DOHH2 (cell line): ENCODE measurements around the gene L3MBTL3.

ENCODE experiments used
- H3F3A ChIP-seq: fragments of 200-600 bp; sonication (generic), shearing (Covaris generic); 2 replicates; pipeline ENCODE4 v1.6.0; 2016; ENCODE audit warnings: antibody characterized with exemption, mild to moderate bottlenecking; ENCODE audit not compliant: control insufficient read depth, insufficient read depth
- H3K27ac ChIP-seq: fragments of 200-600 bp; sonication (generic); 2 replicates; pipeline ENCODE4 v1.5.1; 2014; ENCODE audit warnings: low read depth, mild to moderate bottlenecking, low read length, moderate library complexity
- H3K27me3 ChIP-seq: fragments of 200-600 bp; sonication (generic); 2 replicates; pipeline ENCODE4 v1.6.1; 2014; ENCODE audit warnings: mild to moderate bottlenecking, low read length, mixed read lengths; ENCODE audit not compliant: control insufficient read depth
- H3K36me3 ChIP-seq: fragments of 200-600 bp; sonication (generic); 2 replicates; pipeline ENCODE4 v1.6.1; 2014; ENCODE audit warnings: mild to moderate bottlenecking, low read length, moderate library complexity, mixed read lengths; ENCODE audit not compliant: control insufficient read depth
- H3K4me1 ChIP-seq: fragments of 200-600 bp; sonication (generic); 2 replicates; pipeline ENCODE4 v1.6.1; 2014; ENCODE audit warnings: mild to moderate bottlenecking, low read length, mixed read lengths; ENCODE audit not compliant: control insufficient read depth
- H3K4me2 ChIP-seq: fragments of 200-600 bp; sonication (generic); 2 replicates; pipeline ENCODE4 v1.6.0; 2014; ENCODE audit warnings: mild to moderate bottlenecking, low read length, moderate library complexity
- H3K4me3 ChIP-seq: fragments of 200-600 bp; sonication (generic); 2 replicates; pipeline ENCODE4 v1.5.1; 2014; ENCODE audit warnings: mild to moderate bottlenecking, low read length, mixed read lengths
- H3K79me2 ChIP-seq: fragments of 200-600 bp; sonication (generic); 2 replicates; pipeline ENCODE4 v1.6.1; 2014; ENCODE audit warnings: mild to moderate bottlenecking, low read length, mixed read lengths; ENCODE audit not compliant: control insufficient read depth
- H3K9me2 ChIP-seq: fragments of 200-600 bp; sonication (generic); replicated peaks from 2 replicates; pipeline ENCODE4 v1.6.1; 2014; ENCODE audit warnings: mild to moderate bottlenecking, low read length, mixed read lengths; ENCODE audit not compliant: control insufficient read depth
- H3K9me3 ChIP-seq: fragments of 200-600 bp; sonication (generic); 2 replicates; pipeline ENCODE4 v1.6.1; 2014; ENCODE audit warnings: antibody characterized with exemption, low read length, mixed read lengths; ENCODE audit not compliant: control insufficient read depth, insufficient read depth
- H4K20me1 ChIP-seq: fragments of 200-600 bp; sonication (generic); 2 replicates; pipeline ENCODE4 v1.6.0; 2014; ENCODE audit warnings: low read depth, mild to moderate bottlenecking, antibody characterized with exemption, low read length, moderate library complexity; ENCODE audit not compliant: control insufficient read depth, insufficient read depth
- EZH2phosphoT487 ChIP-seq: fragments of 200-600 bp; sonication (generic); IDR thresholded peaks from 2 replicates; pipeline ENCODE4 v1.6.1; 2017; ENCODE audit warnings: borderline replicate concordance, mild to moderate bottlenecking, antibody characterized with exemption, low read length, moderate library complexity, mixed read lengths
- TF ChIP-seq, protein P1 (sequence below): fragments of 200-600 bp; sonication (generic); IDR thresholded peaks from one replicate; pipeline ENCODE4 v1.5.1; 2014; ENCODE audit warnings: antibody characterized with exemption, mild to moderate bottlenecking, low read depth, low read length; ENCODE audit not compliant: poor library complexity, severe bottlenecking

The L3MBTL3 gene

DNA sequence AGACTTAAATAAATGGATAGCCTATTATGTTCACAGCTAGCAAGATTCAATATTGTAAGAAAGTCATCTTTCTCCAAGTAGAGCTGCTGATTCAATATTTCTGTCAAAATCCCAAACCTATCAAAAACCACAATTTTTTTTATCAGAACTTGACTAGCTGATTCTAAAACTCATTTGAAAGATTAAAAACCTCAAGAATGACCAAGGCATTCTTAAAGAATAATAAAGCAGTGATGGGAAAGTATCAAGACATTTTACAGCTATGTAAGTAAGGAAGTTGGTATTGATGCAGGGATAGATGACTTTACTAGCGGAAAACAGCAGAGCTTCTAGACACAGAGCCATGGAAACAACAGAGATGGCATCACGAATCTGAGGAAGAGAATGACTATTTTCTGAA, 139.7 kb downstream of the L3MBTL3 start:
- Histone ChIP-seq H3K36me3 (no peaks in the 10 kb centered on the region), H3K4me2 (no peak overlapping the region), H3K79me2 (no peaks in the 10 kb centered on the region), H3K27me3 (no peaks in the 10 kb centered on the region), H3K9me3 (no peaks in the 10 kb centered on the region), H3K9me2 (no peaks in the 10 kb centered on the region), H4K20me1 (no peaks in the 10 kb centered on the region), H3K4me3 (no peak overlapping the region), H3F3A (no peaks in the 10 kb centered on the region), H3K27ac (no peak overlapping the region), H3K4me1 (no peaks in the 10 kb centered on the region)
- no peak for TF ChIP-seq EZH2phosphoT487
- TF ChIP-seq, protein P1, sequence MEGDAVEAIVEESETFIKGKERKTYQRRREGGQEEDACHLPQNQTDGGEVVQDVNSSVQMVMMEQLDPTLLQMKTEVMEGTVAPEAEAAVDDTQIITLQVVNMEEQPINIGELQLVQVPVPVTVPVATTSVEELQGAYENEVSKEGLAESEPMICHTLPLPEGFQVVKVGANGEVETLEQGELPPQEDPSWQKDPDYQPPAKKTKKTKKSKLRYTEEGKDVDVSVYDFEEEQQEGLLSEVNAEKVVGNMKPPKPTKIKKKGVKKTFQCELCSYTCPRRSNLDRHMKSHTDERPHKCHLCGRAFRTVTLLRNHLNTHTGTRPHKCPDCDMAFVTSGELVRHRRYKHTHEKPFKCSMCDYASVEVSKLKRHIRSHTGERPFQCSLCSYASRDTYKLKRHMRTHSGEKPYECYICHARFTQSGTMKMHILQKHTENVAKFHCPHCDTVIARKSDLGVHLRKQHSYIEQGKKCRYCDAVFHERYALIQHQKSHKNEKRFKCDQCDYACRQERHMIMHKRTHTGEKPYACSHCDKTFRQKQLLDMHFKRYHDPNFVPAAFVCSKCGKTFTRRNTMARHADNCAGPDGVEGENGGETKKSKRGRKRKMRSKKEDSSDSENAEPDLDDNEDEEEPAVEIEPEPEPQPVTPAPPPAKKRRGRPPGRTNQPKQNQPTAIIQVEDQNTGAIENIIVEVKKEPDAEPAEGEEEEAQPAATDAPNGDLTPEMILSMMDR, result no peak

DNA sequence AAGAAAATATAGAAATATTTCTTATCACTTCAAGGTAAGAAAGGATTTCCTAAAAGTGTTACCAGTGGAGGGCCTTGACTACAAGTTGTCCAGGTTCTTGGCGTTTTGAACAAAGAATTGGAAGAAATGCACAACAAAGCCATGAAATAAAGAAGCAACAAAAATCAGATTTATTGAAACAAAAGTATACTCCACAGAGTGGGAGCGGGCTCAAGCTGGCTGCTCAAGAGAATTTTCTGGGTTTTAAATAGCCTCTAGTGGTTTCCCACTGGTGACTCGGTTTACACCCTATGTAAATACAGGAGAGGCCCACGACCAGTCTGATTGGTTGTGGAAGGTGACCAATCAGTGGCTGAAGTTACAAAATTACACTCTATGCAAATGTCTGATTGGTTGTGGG, 140.2 kb downstream of the L3MBTL3 start:
- H4K20me1 ChIP-seq, result no peaks in the 10 kb centered on the region
- TF ChIP-seq, protein P1, result no peak
- no peak for TF ChIP-seq EZH2phosphoT487
- no peaks in the 10 kb centered on the region for H3K9me3 ChIP-seq
- no peaks in the 10 kb centered on the region for H3K79me2 ChIP-seq
- H3K9me2 ChIP-seq, result no peaks in the 10 kb centered on the region
- H3F3A ChIP-seq, result no peaks in the 10 kb centered on the region
- H3K4me2 ChIP-seq, result no peak overlapping the region
- no peaks in the 10 kb centered on the region for H3K27me3 ChIP-seq
- no peaks in the 10 kb centered on the region for H3K36me3 ChIP-seq
- H3K27ac ChIP-seq, result no peak overlapping the region
- H3K4me3 ChIP-seq, result no peak overlapping the region
- H3K4me1 ChIP-seq, result no peaks in the 10 kb centered on the region

DNA sequence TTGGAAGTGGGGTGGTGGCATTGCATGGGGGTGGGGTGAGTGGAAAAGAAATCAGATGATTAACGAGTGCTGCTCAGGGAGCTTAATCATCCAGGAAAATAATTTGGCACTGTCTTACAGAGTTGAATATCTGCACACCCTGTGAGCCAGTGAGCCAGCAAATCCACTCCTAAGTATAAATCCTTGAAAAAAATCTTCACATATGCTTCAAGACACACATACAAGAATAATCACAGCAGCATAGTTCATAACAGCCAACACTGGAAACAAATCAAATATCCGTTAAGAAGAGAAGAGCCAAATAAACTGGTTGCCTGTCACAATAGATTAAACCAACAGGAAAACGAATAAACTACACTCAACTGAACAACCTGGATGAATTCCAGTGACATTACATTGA, 141.6 kb downstream of the L3MBTL3 start:
- H3K27me3 ChIP-seq, result no peaks in the 10 kb centered on the region
- H3K79me2 ChIP-seq, result no peaks in the 10 kb centered on the region
- H3K4me2 ChIP-seq, result no peak overlapping the region
- no peak overlapping the region for H3K27ac ChIP-seq
- H3K36me3 ChIP-seq, result no peaks in the 10 kb centered on the region
- no peak overlapping the region for H3K4me3 ChIP-seq
- no peaks in the 10 kb centered on the region for H3F3A ChIP-seq
- no peaks in the 10 kb centered on the region for H4K20me1 ChIP-seq
- no peak for TF ChIP-seq EZH2phosphoT487
- TF ChIP-seq, protein P1, result no peak
- no peaks in the 10 kb centered on the region for H3K9me3 ChIP-seq
- no peaks in the 10 kb centered on the region for H3K9me2 ChIP-seq
- H3K4me1 ChIP-seq, result no peaks in the 10 kb centered on the region
